ENCODE measurements around the gene MS4A6E. TPM values are rescaled to one million over a fixed set of nuclear protein-coding genes. Genes with fewer than 3 reads are reported as not detected.
"Not testable (repeated sequence)": the region's sequence is repeated elsewhere in the genome, so short reads cannot be mapped to it uniquely, and the experiment has no call there.

MS4A6E gene
- polyA plus RNA-seq, result not detected
- long read RNA-seq, donor 1, result 0 reads
- long read RNA-seq, donor 2, result 0 reads
- long read RNA-seq, donor 3, result 0 reads
- long read RNA-seq, donor 4, result 0 reads
- long read RNA-seq, donor 5, result 0 reads
- long read RNA-seq, donor 6, result 0 reads
- long read RNA-seq, donor 7, result 0 reads
- long read RNA-seq, donor 8, result 0 reads
- long read RNA-seq, donor 9, result 0 reads
- long read RNA-seq, donor 10, result 0 reads
- long read RNA-seq, donor 11, result 0 reads

DNA sequence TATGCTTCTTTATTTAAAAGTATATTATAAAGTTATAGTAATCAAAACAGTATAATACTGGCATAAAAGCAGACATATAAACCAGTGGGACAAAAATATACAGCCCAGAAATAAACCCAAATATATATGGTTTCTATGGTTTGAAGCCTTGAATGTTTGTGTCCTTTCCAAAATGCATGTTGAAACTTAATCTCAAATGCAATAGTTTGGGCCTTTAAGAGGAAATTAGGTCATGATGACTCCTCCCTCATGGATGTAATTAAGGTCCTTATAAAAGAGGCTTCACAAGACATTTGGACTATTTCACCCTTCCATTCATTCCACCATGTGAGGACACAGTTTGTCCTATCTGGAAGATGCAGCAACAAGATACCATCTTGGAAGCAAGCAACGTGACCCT, at the start of gene MS4A6E:
Gene MS4A6E, plus strand, starts transcription at position 301 of the 400 bp plus-strand sequence. CDS start 7,641 bp downstream, outside the sequence.
- H3K27ac ChIP-seq (ENCODE audit: low read length), result no peak within 1 kb of the TSS
- WGBS (ENCODE audit: insufficient coverage, low lambda C conversion rate), result no CpG with 5 or more reads among the region's 1 CpG

GRCh38 chr11:60280412-60280811, 46.6 kb upstream of the MS4A6E start, which contains the start of gene MS4A4A:
Gene MS4A4A (plus strand): TSS chr11:60280666. CDS start chr11:60280676, 10 bp downstream.
- no peak for DNase-seq
- H3K9me3 ChIP-seq (ENCODE audit: control insufficient read depth, low read depth, low read length), result no peaks in the 10 kb centered on the region
- H3K27me3 ChIP-seq (ENCODE audit: control insufficient read depth, insufficient read depth, low read length), result no peaks in the 10 kb centered on the region
- peak within 1 kb of the TSS; percentile 1 for H3K4me3 ChIP-seq (ENCODE audit: low read length)
- no peaks in the 10 kb centered on the region for H3K36me3 ChIP-seq (ENCODE audit: control insufficient read depth, insufficient read depth, low read length)
- no CpG with 5 or more reads among the region's 3 CpGs for WGBS (ENCODE audit: insufficient coverage, low lambda C conversion rate)
- H3K27ac ChIP-seq (ENCODE audit: low read length), result no peak within 1 kb of the TSS
- H3K4me1 ChIP-seq (ENCODE audit: control insufficient read depth, insufficient read depth, low read length), result no peaks in the 10 kb centered on the region

More for the DNA sequence above, at the start of gene MS4A6E:
- no peaks in the 10 kb centered on the region for H3K36me3 ChIP-seq (ENCODE audit: control insufficient read depth, insufficient read depth, low read length)
- H3K4me3 ChIP-seq (ENCODE audit: low read length), result no peak within 1 kb of the TSS
- no peaks in the 10 kb centered on the region for H3K9me3 ChIP-seq (ENCODE audit: control insufficient read depth, low read depth, low read length)
- no peak for DNase-seq
- H3K27me3 ChIP-seq (ENCODE audit: control insufficient read depth, insufficient read depth, low read length), result no peaks in the 10 kb centered on the region
- no peaks in the 10 kb centered on the region for H3K4me1 ChIP-seq (ENCODE audit: control insufficient read depth, insufficient read depth, low read length)

DNA sequence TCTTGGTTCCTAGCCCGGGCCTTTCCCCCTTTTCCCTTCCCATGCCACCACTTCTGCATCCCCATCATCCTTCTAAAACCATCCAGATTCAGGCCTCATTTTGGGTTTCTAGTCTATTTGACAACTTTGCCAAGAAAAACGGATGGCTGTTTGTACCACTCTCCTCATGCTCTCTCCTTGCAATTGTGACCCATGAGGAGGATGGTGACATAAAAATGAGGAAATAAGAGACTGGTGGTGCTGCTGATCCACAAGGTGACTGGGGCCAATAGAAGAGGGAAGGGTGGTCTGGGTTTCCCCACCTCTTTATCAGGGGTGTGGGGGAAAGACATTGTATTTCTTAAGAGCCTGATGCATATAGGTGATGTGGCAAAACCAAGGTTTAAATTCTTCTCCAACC, 45.6 kb upstream of the MS4A6E start:
- no peaks in the 10 kb centered on the region for H3K4me1 ChIP-seq (ENCODE audit: control insufficient read depth, insufficient read depth, low read length)
- no peak overlapping the region for H3K27ac ChIP-seq (ENCODE audit: low read length)
- no peak overlapping the region for H3K4me3 ChIP-seq (ENCODE audit: low read length)
- no peaks in the 10 kb centered on the region for H3K9me3 ChIP-seq (ENCODE audit: control insufficient read depth, low read depth, low read length)
- 80% methylated on average over 1 of the region's 2 CpGs for WGBS (ENCODE audit: insufficient coverage, low lambda C conversion rate)
- no peaks in the 10 kb centered on the region for H3K27me3 ChIP-seq (ENCODE audit: control insufficient read depth, insufficient read depth, low read length)
- no peak for DNase-seq
- no peaks in the 10 kb centered on the region for H3K36me3 ChIP-seq (ENCODE audit: control insufficient read depth, insufficient read depth, low read length)

GRCh38 chr11:60282286-60282685, 44.8 kb upstream of the MS4A6E start:
- no peak overlapping the region for H3K27ac ChIP-seq (ENCODE audit: low read length)
- H3K4me3 ChIP-seq (ENCODE audit: low read length), result no peak overlapping the region
- no peaks in the 10 kb centered on the region for H3K9me3 ChIP-seq (ENCODE audit: control insufficient read depth, low read depth, low read length)

GRCh38 chr11:60285411-60286126, 41.5 kb upstream of the MS4A6E start:
- H3K27me3 ChIP-seq (ENCODE audit: control insufficient read depth, insufficient read depth, low read length); H3K27ac ChIP-seq (ENCODE audit: low read length); H3K4me1 ChIP-seq (ENCODE audit: control insufficient read depth, insufficient read depth, low read length); H3K36me3 ChIP-seq (ENCODE audit: control insufficient read depth, insufficient read depth, low read length); DNase-seq; H3K9me3 ChIP-seq (ENCODE audit: control insufficient read depth, low read depth, low read length); H3K4me3 ChIP-seq (ENCODE audit: low read length): not testable (repeated sequence)
- WGBS (ENCODE audit: insufficient coverage, low lambda C conversion rate), result no CpG with 5 or more reads among the region's 7 CpGs

More at GRCh38 chr11:60282286-60282685, 44.8 kb upstream of the MS4A6E start:
- DNase-seq, result no peak
- H3K4me1 ChIP-seq (ENCODE audit: control insufficient read depth, insufficient read depth, low read length), result no peaks in the 10 kb centered on the region
- WGBS (ENCODE audit: insufficient coverage, low lambda C conversion rate), result 100% methylated on average over 1 of the region's 2 CpGs
- no peaks in the 10 kb centered on the region for H3K36me3 ChIP-seq (ENCODE audit: control insufficient read depth, insufficient read depth, low read length)
- H3K27me3 ChIP-seq (ENCODE audit: control insufficient read depth, insufficient read depth, low read length), result no peaks in the 10 kb centered on the region

- peaks cover 3% of the 10 kb centered on the region for H3K9me3 ChIP-seq (ENCODE audit: control insufficient read depth, low read depth, low read length)
- DNase-seq, result no peak
- no peak overlapping the region for H3K27ac ChIP-seq (ENCODE audit: low read length)
- no peaks in the 10 kb centered on the region for H3K27me3 ChIP-seq (ENCODE audit: control insufficient read depth, insufficient read depth, low read length)
- H3K36me3 ChIP-seq (ENCODE audit: control insufficient read depth, insufficient read depth, low read length), result no peaks in the 10 kb centered on the region
- H3K4me3 ChIP-seq (ENCODE audit: low read length), result no peak overlapping the region
- no CpG with 5 or more reads among the region's 1 CpG for WGBS (ENCODE audit: insufficient coverage, low lambda C conversion rate)
- H3K4me1 ChIP-seq (ENCODE audit: control insufficient read depth, insufficient read depth, low read length), result no peaks in the 10 kb centered on the region
Observed at GRCh38 chr11:60288531-60288930, 38.5 kb upstream of the MS4A6E start.

GRCh38 chr11:60292145-60292544, 34.9 kb upstream of the MS4A6E start:
- Histone ChIP-seq H3K4me1 (ENCODE audit: control insufficient read depth, insufficient read depth, low read length) (no peaks in the 10 kb centered on the region), H3K27ac (ENCODE audit: low read length) (no peak overlapping the region), H3K36me3 (ENCODE audit: control insufficient read depth, insufficient read depth, low read length) (no peaks in the 10 kb centered on the region), H3K4me3 (ENCODE audit: low read length) (no peak overlapping the region), H3K27me3 (ENCODE audit: control insufficient read depth, insufficient read depth, low read length) (no peaks in the 10 kb centered on the region), H3K9me3 (ENCODE audit: control insufficient read depth, low read depth, low read length) (peaks cover 3% of the 10 kb centered on the region)
- DNase-seq, result no peak
- no CpG with 5 or more reads among the region's 2 CpGs for WGBS (ENCODE audit: insufficient coverage, low lambda C conversion rate)

- WGBS (ENCODE audit: insufficient coverage, low lambda C conversion rate), result 100% methylated on average over 1 of the region's 3 CpGs
- H3K27ac ChIP-seq (ENCODE audit: low read length), result no peak overlapping the region
- H3K4me1 ChIP-seq (ENCODE audit: control insufficient read depth, insufficient read depth, low read length), result no peaks in the 10 kb centered on the region
Observed at GRCh38 chr11:60301178-60301577, 25.9 kb upstream of the MS4A6E start.

DNA sequence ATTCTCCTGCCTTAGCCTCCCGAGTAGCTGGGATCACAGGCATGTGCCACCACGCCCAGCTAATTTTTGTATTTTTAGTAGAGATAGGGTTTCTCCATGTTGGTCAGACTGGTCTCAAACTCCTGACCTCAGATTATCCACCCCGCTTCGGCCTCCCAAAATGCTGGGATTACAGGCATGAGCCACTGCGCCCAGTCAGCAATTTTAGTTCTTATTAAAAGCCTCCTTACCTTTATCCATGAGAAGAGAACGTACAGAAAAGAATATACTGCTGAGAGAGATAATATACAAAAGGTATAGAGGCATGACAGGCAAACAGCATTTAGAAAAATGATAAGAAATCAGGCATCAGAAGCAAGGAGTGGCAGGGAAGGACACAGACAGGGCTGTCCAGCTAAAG, 25.2 kb upstream of the MS4A6E start:
- not testable (repeated sequence) for H3K4me3 ChIP-seq (ENCODE audit: low read length); H3K36me3 ChIP-seq (ENCODE audit: control insufficient read depth, insufficient read depth, low read length); DNase-seq; H3K4me1 ChIP-seq (ENCODE audit: control insufficient read depth, insufficient read depth, low read length); H3K27me3 ChIP-seq (ENCODE audit: control insufficient read depth, insufficient read depth, low read length); H3K27ac ChIP-seq (ENCODE audit: low read length); H3K9me3 ChIP-seq (ENCODE audit: control insufficient read depth, low read depth, low read length)
- no CpG with 5 or more reads among the region's 6 CpGs for WGBS (ENCODE audit: insufficient coverage, low lambda C conversion rate)

More at GRCh38 chr11:60301178-60301577, 25.9 kb upstream of the MS4A6E start:
- Histone ChIP-seq H3K36me3 (ENCODE audit: control insufficient read depth, insufficient read depth, low read length) (no peaks in the 10 kb centered on the region), H3K4me3 (ENCODE audit: low read length) (no peak overlapping the region), H3K27me3 (ENCODE audit: control insufficient read depth, insufficient read depth, low read length) (no peaks in the 10 kb centered on the region), H3K9me3 (ENCODE audit: control insufficient read depth, low read depth, low read length) (no peaks in the 10 kb centered on the region)
- no peak for DNase-seq

DNA sequence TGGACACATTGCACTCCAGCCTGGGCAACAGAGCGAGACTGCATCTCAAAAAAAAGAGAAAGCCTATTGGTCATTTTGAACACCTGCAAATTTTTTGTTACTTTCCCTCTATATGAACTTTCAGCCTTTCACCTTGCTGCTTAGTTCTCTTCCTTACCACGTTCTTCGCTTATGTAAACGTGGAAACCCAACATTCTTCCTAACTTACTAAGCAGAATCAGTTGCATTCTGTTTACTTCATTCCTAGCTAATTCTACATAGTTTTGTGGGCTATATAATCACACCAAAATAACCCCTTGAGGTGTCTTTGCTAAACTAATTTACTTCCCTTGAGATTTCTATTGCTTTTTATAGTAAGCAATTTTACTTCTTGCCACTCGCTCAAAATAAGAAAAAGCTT, 23.4 kb upstream of the MS4A6E start:
- H3K36me3 ChIP-seq (ENCODE audit: control insufficient read depth, insufficient read depth, low read length), result no peaks in the 10 kb centered on the region
- no peaks in the 10 kb centered on the region for H3K9me3 ChIP-seq (ENCODE audit: control insufficient read depth, low read depth, low read length)
- H3K27me3 ChIP-seq (ENCODE audit: control insufficient read depth, insufficient read depth, low read length), result no peaks in the 10 kb centered on the region
- no peaks in the 10 kb centered on the region for H3K4me1 ChIP-seq (ENCODE audit: control insufficient read depth, insufficient read depth, low read length)
- no peak for DNase-seq
- 75% methylated on average over 5 of the region's 5 CpGs for WGBS (ENCODE audit: insufficient coverage, low lambda C conversion rate)
- H3K27ac ChIP-seq (ENCODE audit: low read length), result no peak overlapping the region
- no peak overlapping the region for H3K4me3 ChIP-seq (ENCODE audit: low read length)
